DND-41 (cell line): ENCODE measurements around the gene TPO.

ENCODE experiments used
- ATAC-seq: fragments of 200-7000 bp; cut with Tn5 transposase; 3 replicates; pipeline ENCODE4 v1.9.1; 2021; ENCODE audit warnings: low read depth; ENCODE audit not compliant: insufficient read depth
- DNase-seq: peaks from one replicate; pipeline ENCODE4 v3.0.0-alpha.2; 2020
- H2AFZ ChIP-seq: 2 replicates; pipeline ENCODE4 v1.6.0; 2012; ENCODE audit warnings: low read depth, low read length
- H3K27ac ChIP-seq: 2 replicates; pipeline ENCODE4 v1.5.1; 2012; ENCODE audit warnings: low read length, inconsistent platforms
- H3K27me3 ChIP-seq: fragments of 200-600 bp; sonication (generic); 2 replicates; pipeline ENCODE4 v1.6.0; 2012; ENCODE audit warnings: low read length, mild to moderate bottlenecking, inconsistent platforms; ENCODE audit not compliant: insufficient read depth, poor library complexity
- H3K36me3 ChIP-seq: 2 replicates; pipeline ENCODE4 v1.5.1; 2012; ENCODE audit warnings: low read length, inconsistent platforms; ENCODE audit not compliant: insufficient read depth
- H3K4me1 ChIP-seq: 2 replicates; pipeline ENCODE4 v1.5.1; 2012; ENCODE audit warnings: mild to moderate bottlenecking, low read length; ENCODE audit not compliant: insufficient read depth
- H3K4me2 ChIP-seq: 2 replicates; pipeline ENCODE4 v1.6.0; 2012; ENCODE audit warnings: mild to moderate bottlenecking, moderate library complexity, low read length, inconsistent platforms; ENCODE audit not compliant: insufficient read depth
- H3K4me3 ChIP-seq, 2 experiments: fragments of 200-600 bp in 1 of 2; shearing (Covaris generic) in 1 of 2; 2 replicates each; pipeline ENCODE4 v1.5.1; 2012 to 2016; ENCODE audit warnings: inconsistent platforms in 2 of 2, low read length in 2 of 2, mild to moderate bottlenecking in 2 of 2, low read depth in 1 of 2, moderate library complexity in 1 of 2
- H3K79me2 ChIP-seq: 2 replicates; pipeline ENCODE4 v1.6.0; 2012; ENCODE audit warnings: low read length, inconsistent platforms; ENCODE audit not compliant: insufficient read depth
- H3K9ac ChIP-seq: 2 replicates; pipeline ENCODE4 v1.6.0; 2012; ENCODE audit warnings: low read depth, mild to moderate bottlenecking, inconsistent platforms, low read length, moderate library complexity
- H3K9me3 ChIP-seq: 2 replicates; pipeline ENCODE4 v1.5.1; 2012; ENCODE audit warnings: low read length, moderate library complexity, mild to moderate bottlenecking, inconsistent platforms; ENCODE audit not compliant: insufficient read depth, severe bottlenecking
- H4K20me1 ChIP-seq: 2 replicates; pipeline ENCODE4 v1.6.0; 2012; ENCODE audit warnings: low read length; ENCODE audit not compliant: insufficient read depth
- EZH2 ChIP-seq: IDR thresholded peaks from 3 replicates; pipeline ENCODE4 v1.6.1; 2012; ENCODE audit warnings: borderline replicate concordance, low read depth, mild to moderate bottlenecking, moderate library complexity, low read length, inconsistent platforms; ENCODE audit not compliant: severe bottlenecking
- TF ChIP-seq, protein P1 (sequence below): IDR thresholded peaks from 2 replicates; pipeline ENCODE4 v1.5.1; 2012; ENCODE audit warnings: borderline replicate concordance, low read length, moderate library complexity, mild to moderate bottlenecking; ENCODE audit not compliant: poor library complexity, severe bottlenecking; ENCODE audit errors: extremely low read depth

The TPO gene

DNA sequence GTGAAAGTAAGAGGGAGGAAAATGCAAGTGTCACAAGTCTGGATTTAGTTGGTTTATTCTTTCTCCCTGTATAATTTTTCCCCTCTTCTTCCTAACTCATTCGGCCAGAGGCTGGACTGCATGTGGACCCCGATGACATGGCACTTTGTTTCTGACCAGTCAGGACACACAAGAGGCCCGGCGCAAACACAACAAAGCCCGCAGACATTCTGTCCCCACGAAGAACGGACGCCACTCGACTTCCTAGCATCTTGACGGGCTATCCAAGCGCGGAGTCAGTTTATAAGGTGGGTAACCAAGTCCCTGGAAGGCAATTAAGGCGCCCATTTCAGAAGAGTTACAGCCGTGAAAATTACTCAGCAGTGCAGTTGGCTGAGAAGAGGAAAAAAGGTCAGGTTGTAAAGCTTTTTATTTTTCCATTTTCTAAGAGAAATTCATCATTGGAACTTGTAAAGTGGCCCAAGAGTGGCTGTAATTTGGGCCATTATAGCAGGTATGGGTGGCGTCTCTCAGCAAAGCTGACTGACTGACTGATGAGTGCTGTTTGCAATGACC lies at the start of gene TPO:
Gene TPO, plus strand, starts transcription at position 308 of the 555 bp plus-strand sequence. CDS start 946 bp downstream, outside the sequence.
- DNase-seq (no peak), ATAC-seq (no peak)
- H3K4me3 ChIP-seq = no peak within 1 kb of the TSS
- no peak within 1 kb of the TSS for H3K9ac ChIP-seq
- no peaks in the 10 kb centered on the region for H3K27me3 ChIP-seq
- H3K4me1 ChIP-seq = peaks cover 2% of the 10 kb centered on the region; the same call in 1 of the 2 replicates
- no peaks in the 10 kb centered on the region for H3K9me3 ChIP-seq
- TF ChIP-seq, protein P1, sequence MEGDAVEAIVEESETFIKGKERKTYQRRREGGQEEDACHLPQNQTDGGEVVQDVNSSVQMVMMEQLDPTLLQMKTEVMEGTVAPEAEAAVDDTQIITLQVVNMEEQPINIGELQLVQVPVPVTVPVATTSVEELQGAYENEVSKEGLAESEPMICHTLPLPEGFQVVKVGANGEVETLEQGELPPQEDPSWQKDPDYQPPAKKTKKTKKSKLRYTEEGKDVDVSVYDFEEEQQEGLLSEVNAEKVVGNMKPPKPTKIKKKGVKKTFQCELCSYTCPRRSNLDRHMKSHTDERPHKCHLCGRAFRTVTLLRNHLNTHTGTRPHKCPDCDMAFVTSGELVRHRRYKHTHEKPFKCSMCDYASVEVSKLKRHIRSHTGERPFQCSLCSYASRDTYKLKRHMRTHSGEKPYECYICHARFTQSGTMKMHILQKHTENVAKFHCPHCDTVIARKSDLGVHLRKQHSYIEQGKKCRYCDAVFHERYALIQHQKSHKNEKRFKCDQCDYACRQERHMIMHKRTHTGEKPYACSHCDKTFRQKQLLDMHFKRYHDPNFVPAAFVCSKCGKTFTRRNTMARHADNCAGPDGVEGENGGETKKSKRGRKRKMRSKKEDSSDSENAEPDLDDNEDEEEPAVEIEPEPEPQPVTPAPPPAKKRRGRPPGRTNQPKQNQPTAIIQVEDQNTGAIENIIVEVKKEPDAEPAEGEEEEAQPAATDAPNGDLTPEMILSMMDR = no peak
- TF ChIP-seq EZH2 = no peak
- H3K4me2 ChIP-seq = no peak within 1 kb of the TSS
- no peaks in the 10 kb centered on the region for H3K79me2 ChIP-seq
- no peaks in the 10 kb centered on the region for H3K36me3 ChIP-seq
- no peaks in the 10 kb centered on the region for H4K20me1 ChIP-seq
- H3K27ac ChIP-seq = no peak within 1 kb of the TSS
- no peak within 1 kb of the TSS for H2AFZ ChIP-seq

DNA sequence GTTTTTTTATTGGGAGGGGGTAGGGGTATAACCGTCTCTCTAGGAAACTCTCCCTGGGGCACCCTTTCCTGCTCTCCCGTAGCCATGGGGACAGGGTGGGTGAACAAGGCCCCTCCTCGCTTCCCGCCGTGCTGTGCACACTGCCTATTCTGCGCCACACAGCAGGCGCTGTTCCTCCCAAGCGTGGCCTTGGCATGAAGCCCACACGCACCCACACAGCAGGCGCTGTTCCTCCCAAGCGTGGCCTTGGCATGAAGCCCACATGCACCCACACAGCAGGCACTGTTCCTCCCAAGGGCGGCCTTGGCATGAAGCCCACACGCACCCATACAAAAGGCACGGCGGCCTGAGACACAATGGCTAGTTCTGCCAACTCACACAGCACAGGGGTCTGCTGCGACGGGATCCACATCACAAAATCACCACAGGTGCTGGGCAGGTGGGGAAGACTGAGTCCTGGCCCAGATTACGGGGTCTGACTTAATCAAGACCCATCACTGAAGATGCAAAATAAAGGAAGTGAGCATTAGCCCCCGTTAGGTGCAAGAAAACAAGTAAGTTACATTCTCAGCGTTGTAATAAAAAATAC lies 46.6 kb upstream of the TPO start:
- Histone ChIP-seq H3K79me2 (no peaks in the 10 kb centered on the region), H3K4me2 (no peak overlapping the region), H3K9me3 (peaks cover 3% of the 10 kb centered on the region), H3K36me3 (no peaks in the 10 kb centered on the region), H3K4me3 (no peak overlapping the region), H3K4me1 (no peaks in the 10 kb centered on the region), H2AFZ (no peak overlapping the region), H3K27ac (no peak overlapping the region), H4K20me1 (no peaks in the 10 kb centered on the region), H3K9ac (no peak overlapping the region), H3K27me3 (no peaks in the 10 kb centered on the region)
- TF ChIP-seq EZH2 = no peak
- TF ChIP-seq, protein P1 = no peak
- DNase-seq (no peak), ATAC-seq (no peak)

DNA sequence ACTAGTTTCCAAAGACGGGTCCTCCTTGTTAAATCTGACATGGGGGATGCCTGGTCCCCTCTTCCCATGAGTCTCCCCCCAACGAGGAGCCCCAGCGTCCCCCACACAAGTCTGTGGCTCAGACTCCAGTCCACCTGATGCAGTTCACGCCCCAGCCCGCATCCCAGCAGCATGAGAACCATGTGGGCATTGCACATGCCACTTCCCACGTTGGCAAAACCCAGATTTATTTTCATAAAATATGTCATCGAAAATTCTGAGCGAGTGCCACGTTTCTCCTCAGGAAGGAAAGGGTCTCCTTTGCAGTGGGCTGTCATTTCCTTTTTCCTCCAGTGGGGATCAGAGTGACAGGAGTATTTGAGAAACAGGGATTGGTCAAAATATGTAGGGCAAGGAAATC lies 45.7 kb upstream of the TPO start:
- Histone ChIP-seq H3K9me3 (peaks cover 3% of the 10 kb centered on the region), H3K79me2 (no peaks in the 10 kb centered on the region), H3K4me2 (no peak overlapping the region), H2AFZ (no peak overlapping the region), H3K9ac (no peak overlapping the region), H3K27ac (no peak overlapping the region), H3K4me1 (no peaks in the 10 kb centered on the region), H3K36me3 (no peaks in the 10 kb centered on the region), H3K4me3 (no peak overlapping the region), H3K27me3 (no peaks in the 10 kb centered on the region), H4K20me1 (no peaks in the 10 kb centered on the region)
- ATAC-seq (no peak), DNase-seq (no peak)
- no peak for TF ChIP-seq EZH2
- TF ChIP-seq, protein P1 = no peak
